ENCODE results near the gene CDH13.

The CDH13 gene

GRCh38 chr16:83272843-83273242 is 646.1 kb downstream of the CDH13 start:
- TF ChIP-seq SIN3A (IDR thresholded peaks at IDR 0.05; ENCODE audit: borderline replicate concordance, insufficient read depth, low read length) (no peak), TAF1 (IDR thresholded peaks at IDR 0.05; ENCODE audit: borderline replicate concordance, insufficient read depth, low read length) (no peak), POLR2AphosphoS5 (IDR thresholded peaks at IDR 0.05; ENCODE audit: low read depth, low read length) (no peak), FOXP2 (optimal IDR thresholded peaks at IDR 0.05; ENCODE audit: borderline replicate concordance, extremely low read depth, extremely low read length, insufficient read depth) (no peak), REST (IDR thresholded peaks at IDR 0.05; ENCODE audit: insufficient read depth in 1 of 2, low read depth in 2 of 2, low read length in 2 of 2) (no peak)

DNA sequence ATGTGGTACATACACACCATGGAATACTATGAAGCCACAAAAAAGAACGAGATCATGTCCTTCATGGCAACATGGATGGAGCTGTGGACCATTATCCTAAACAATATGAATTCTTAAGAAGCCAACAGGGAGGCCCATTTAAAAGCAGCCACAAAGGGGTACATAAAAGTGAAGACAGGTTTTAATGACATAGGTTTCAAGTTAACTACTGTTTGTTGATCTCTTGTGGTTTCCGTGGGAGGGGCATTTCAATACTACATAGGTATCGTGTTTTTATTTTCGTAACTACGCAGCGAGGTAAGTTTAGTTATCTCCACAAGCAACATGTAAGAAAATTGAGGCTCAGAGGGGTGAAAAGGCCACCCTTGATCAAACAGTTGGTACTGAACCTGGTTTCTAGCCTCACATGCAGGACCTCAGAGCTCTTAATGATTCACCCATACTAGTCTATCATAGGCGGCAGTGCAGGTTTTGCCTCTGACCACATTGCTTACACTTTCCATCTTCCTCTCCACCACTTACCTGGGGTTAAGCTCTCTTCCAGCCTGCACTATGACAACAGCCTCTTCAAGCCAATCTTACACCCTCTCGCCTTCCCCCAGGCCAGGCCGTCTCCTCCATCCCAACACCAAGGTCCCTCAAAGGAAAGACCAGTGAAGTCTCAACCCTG is 646.9 kb downstream of the CDH13 start:
- TF ChIP-seq REST (IDR thresholded peaks at IDR 0.05; ENCODE audit: insufficient read depth in 1 of 2, low read depth in 2 of 2, low read length in 2 of 2) (no peak), SIN3A (IDR thresholded peaks at IDR 0.05; ENCODE audit: borderline replicate concordance, insufficient read depth, low read length) (no peak), POLR2AphosphoS5 (IDR thresholded peaks at IDR 0.05; ENCODE audit: low read depth, low read length) (no peak), FOXP2 (optimal IDR thresholded peaks at IDR 0.05; ENCODE audit: borderline replicate concordance, extremely low read depth, extremely low read length, insufficient read depth) (no peak), TAF1 (IDR thresholded peaks at IDR 0.05; ENCODE audit: borderline replicate concordance, insufficient read depth, low read length) (no peak)

- no peak for TF ChIP-seq POLR2AphosphoS5 (IDR thresholded peaks at IDR 0.05; ENCODE audit: low read depth, low read length)
- TF ChIP-seq SIN3A (IDR thresholded peaks at IDR 0.05; ENCODE audit: borderline replicate concordance, insufficient read depth, low read length), result no peak
- TF ChIP-seq TAF1 (IDR thresholded peaks at IDR 0.05; ENCODE audit: borderline replicate concordance, insufficient read depth, low read length), result no peak
- TF ChIP-seq REST (IDR thresholded peaks at IDR 0.05; ENCODE audit: insufficient read depth in 1 of 2, low read depth in 2 of 2, low read length in 2 of 2), result no peak
- no peak for TF ChIP-seq FOXP2 (optimal IDR thresholded peaks at IDR 0.05; ENCODE audit: borderline replicate concordance, extremely low read depth, extremely low read length, insufficient read depth)
Measured at GRCh38 chr16:83279251-83279650, 652.5 kb downstream of the CDH13 start.

DNA sequence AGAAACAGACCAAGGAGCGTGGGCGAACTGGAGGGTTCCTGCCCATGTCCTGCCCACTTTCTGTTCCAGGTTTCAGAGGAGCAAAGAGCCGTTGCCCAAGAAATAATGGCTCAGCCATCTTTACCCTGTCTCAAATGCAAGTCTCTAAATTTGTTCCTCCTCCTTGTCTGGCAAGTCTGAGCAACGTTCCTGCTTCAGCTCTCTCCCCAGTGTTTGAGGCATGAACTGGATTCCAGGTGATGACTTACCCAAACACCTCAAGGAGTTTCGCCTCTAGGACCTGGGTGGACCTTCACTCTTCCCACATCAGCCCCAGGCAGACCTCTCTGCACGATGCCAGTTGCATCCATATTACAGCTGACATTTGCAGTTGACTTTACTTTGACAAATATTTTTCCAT is 659.2 kb downstream of the CDH13 start:
- TF ChIP-seq TAF1 (IDR thresholded peaks at IDR 0.05; ENCODE audit: borderline replicate concordance, insufficient read depth, low read length) (no peak), FOXP2 (optimal IDR thresholded peaks at IDR 0.05; ENCODE audit: borderline replicate concordance, extremely low read depth, extremely low read length, insufficient read depth) (no peak), SIN3A (IDR thresholded peaks at IDR 0.05; ENCODE audit: borderline replicate concordance, insufficient read depth, low read length) (no peak), REST (IDR thresholded peaks at IDR 0.05; ENCODE audit: insufficient read depth in 1 of 2, low read depth in 2 of 2, low read length in 2 of 2) (no peak), POLR2AphosphoS5 (IDR thresholded peaks at IDR 0.05; ENCODE audit: low read depth, low read length) (no peak)
